Natural killer cell (primary cell): ENCODE data around the gene ZNF777. TPM values are rescaled to one million over a fixed set of nuclear protein-coding genes. Genes with fewer than 3 reads are reported as not detected.
"Not testable (repeated sequence)": the region's sequence is repeated elsewhere in the genome, so short reads cannot be mapped to it uniquely, and the experiment has no call there.

Experiments used
- ATAC-seq, 3 donors: fragments of 150-1000 bp in 2 of 3; fragments of 200-7000 bp in 1 of 3; cut with Tn5 transposase; 1 replicate in 1 of 3; 2 replicates in 2 of 3; pipeline ENCODE4 v1.10.0; 2021; ENCODE audit warnings: mild to moderate bottlenecking in 2 of 3, moderate library complexity in 2 of 3
- DNase-seq, 2 donors: peaks; one replicate each; pipeline versions ENCODE4 v3.0.0 to v3.0.0-alpha.2; 2013 to 2021; ENCODE audit warnings: mixed read lengths in 1 of 2
- H3K27ac ChIP-seq: one replicate; pipeline ENCODE4 v1.5.1; 2013; ENCODE audit warnings: mild to moderate bottlenecking, low read length
- H3K27me3 ChIP-seq: one replicate; pipeline ENCODE4 v1.6.1; 2013; ENCODE audit warnings: low read length; ENCODE audit not compliant: control insufficient read depth, insufficient read depth
- H3K36me3 ChIP-seq: one replicate; pipeline ENCODE4 v1.6.1; 2013; ENCODE audit warnings: low read length; ENCODE audit not compliant: control insufficient read depth, insufficient read depth
- H3K4me1 ChIP-seq: one replicate; pipeline ENCODE4 v1.6.1; 2013; ENCODE audit warnings: low read length; ENCODE audit not compliant: control insufficient read depth, insufficient read depth
- H3K4me3 ChIP-seq: one replicate; pipeline ENCODE4 v1.5.1; 2013; ENCODE audit warnings: low read length
- H3K9me3 ChIP-seq: one replicate; pipeline ENCODE4 v1.6.1; 2013; ENCODE audit warnings: low read length; ENCODE audit not compliant: control insufficient read depth, insufficient read depth
- H3K27ac Mint-ChIP-seq, 2 donors: one replicate each; pipeline ENCODE4 v1.8.0; 2022; ENCODE audit warnings: mild to moderate bottlenecking in 2 of 2, mixed read lengths in 2 of 2, moderate library complexity in 1 of 2
- H3K27me3 Mint-ChIP-seq, 2 donors: one replicate each; pipeline ENCODE4 v1.8.0; 2022; ENCODE audit warnings: low read depth in 2 of 2, mixed read lengths in 2 of 2
- H3K36me3 Mint-ChIP-seq: one replicate; pipeline ENCODE4 v1.8.0; 2022; ENCODE audit warnings: mixed read lengths
- H3K4me1 Mint-ChIP-seq, 2 donors: one replicate each; pipeline ENCODE4 v1.8.0; 2022; ENCODE audit warnings: mixed read lengths in 2 of 2
- H3K4me3 Mint-ChIP-seq: one replicate; pipeline ENCODE4 v1.8.0; 2022; ENCODE audit warnings: mild to moderate bottlenecking, moderate library complexity, mixed read lengths
- H3K9me3 Mint-ChIP-seq, 2 donors: one replicate each; pipeline ENCODE4 v1.8.0; 2022; ENCODE audit warnings: mixed read lengths in 2 of 2
- CTCF ChIP-seq: fragments of 200-600 bp; IDR thresholded peaks from one replicate; pipeline ENCODE4 v1.8.0; 2022; ENCODE audit warnings: antibody characterized with exemption
- WGBS: methylation state at CpG from one replicate; pipeline ENCODE4 v1.1.7; 2013; ENCODE audit warnings: missing lambda C conversion rate; ENCODE audit not compliant: insufficient coverage; 5-methylcytosine and 5-hydroxymethylcytosine counted together
- intact Hi-C: fragments of 100-400 bp; cut with micrococcal nuclease; formaldehyde crosslinking; loops from one replicate; pipeline ENCODE4 v1.14.2; 2022
- total RNA-seq, 4 donors: library from RNA; stranded (reverse); fragments of 120-200 nt in 1 of 4; gene quantifications; one replicate each; pipeline versions ENCODE4 v1.2.3 to v1.2.4, GENCODE V29; 2013 to 2022

Gene ZNF777
- total RNA-seq, 3 donors from 2014 or later (not counting 1 experiment from before 2014, with no cell fraction given), result 14.6 to 18.2 (median 17.2) TPM

- ATAC-seq, result no peak
- no peaks in the 10 kb centered on the region for H3K9me3 Mint-ChIP-seq
Observed at GRCh38 chr7:149414171-149414570, 46.7 kb downstream of the ZNF777 start.

GRCh38 chr7:149413083-149413482 is 47.8 kb downstream of the ZNF777 start:
- H3K27ac Mint-ChIP-seq, H3K4me3 Mint-ChIP-seq, H3K9me3 Mint-ChIP-seq, intact Hi-C loops, H3K36me3 ChIP-seq, ATAC-seq, H3K4me1 ChIP-seq, H3K4me3 ChIP-seq, H3K27ac ChIP-seq, H3K36me3 Mint-ChIP-seq, H3K9me3 ChIP-seq, H3K27me3 ChIP-seq, DNase-seq: not testable (repeated sequence)
- Mint-ChIP-seq H3K27me3 (peaks cover 30 to 64% of the 10 kb centered on the region in 2 donors), H3K4me1 (peaks cover 11% of the 10 kb centered on the region in 2 donors)
- WGBS, result 94% methylated on average over 2 of the region's 3 CpGs

More at GRCh38 chr7:149414171-149414570, 46.7 kb downstream of the ZNF777 start:
- no peak for TF ChIP-seq CTCF
- DNase-seq, result no peak
- WGBS, result 57% methylated on average over 5 of the region's 5 CpGs
- no peaks in the 10 kb centered on the region for H3K4me1 ChIP-seq
- intact Hi-C loops, result no loop called here
- no peaks in the 10 kb centered on the region for H3K36me3 ChIP-seq
- H3K36me3 Mint-ChIP-seq, result no peaks in the 10 kb centered on the region
- H3K27ac Mint-ChIP-seq, result no peak overlapping the region
- no peak overlapping the region for H3K4me3 ChIP-seq
- H3K27me3 Mint-ChIP-seq, result peaks cover 26 to 54% of the 10 kb centered on the region in 2 donors
- H3K4me1 Mint-ChIP-seq, result peaks cover 11% of the 10 kb centered on the region in 2 donors
- no peaks in the 10 kb centered on the region for H3K9me3 ChIP-seq
- H3K27ac ChIP-seq, result no peak overlapping the region
- peaks cover 4% of the 10 kb centered on the region for H3K27me3 ChIP-seq
- H3K4me3 Mint-ChIP-seq, result no peak overlapping the region

- intact Hi-C loops, result no loop called here
- no peaks in the 10 kb centered on the region for H3K9me3 ChIP-seq
- Mint-ChIP-seq H3K4me3 (no peak overlapping the region), H3K4me1 (peaks cover 4 to 5% of the 10 kb centered on the region in 2 donors), H3K27me3 (peaks cover 23 to 55% of the 10 kb centered on the region in 2 donors), H3K27ac (no peak overlapping the region), H3K9me3 (no peaks in the 10 kb centered on the region), H3K36me3 (no peaks in the 10 kb centered on the region)
- ATAC-seq, result no peak
- H3K4me3 ChIP-seq, result no peak overlapping the region
- TF ChIP-seq CTCF, result no peak
- WGBS, result 75% methylated on average over 4 of the region's 6 CpGs
- H3K27me3 ChIP-seq, result peaks cover 4% of the 10 kb centered on the region
- no peak for DNase-seq
- no peak overlapping the region for H3K27ac ChIP-seq
- no peaks in the 10 kb centered on the region for H3K4me1 ChIP-seq
- H3K36me3 ChIP-seq, result no peaks in the 10 kb centered on the region
Observed at GRCh38 chr7:149409895-149410294, 51.0 kb downstream of the ZNF777 start.

GRCh38 chr7:149404825-149405224 is 56.0 kb downstream of the ZNF777 start:
- intact Hi-C loops, result no loop called here
- no peaks in the 10 kb centered on the region for H3K9me3 Mint-ChIP-seq
- ATAC-seq, result no peak

More at GRCh38 chr7:149404825-149405224, 56.0 kb downstream of the ZNF777 start:
- Histone ChIP-seq H3K36me3 (no peaks in the 10 kb centered on the region), H3K4me1 (no peaks in the 10 kb centered on the region), H3K27me3 (no peaks in the 10 kb centered on the region), H3K4me3 (no peak overlapping the region), H3K27ac (no peak overlapping the region), H3K9me3 (no peaks in the 10 kb centered on the region)
- no peak for TF ChIP-seq CTCF
- Mint-ChIP-seq H3K4me1 (no peaks in the 10 kb centered on the region), H3K27ac (no peak overlapping the region), H3K36me3 (no peaks in the 10 kb centered on the region), H3K27me3 (peaks cover 16 to 29% of the 10 kb centered on the region in 2 donors), H3K4me3 (no peak overlapping the region)
- 87% methylated on average over 6 of the region's 6 CpGs for WGBS
- no peak for DNase-seq
